Stimulated activated CD8-positive, alpha-beta memory T cell treated with anti-CD3 and anti-CD28 coated beads, Interleukin-15, amount 100 ng/mL, for 24 hours (primary cell): ENCODE data around the gene PIK3R3.
"Not testable (repeated sequence)": the region's sequence is repeated elsewhere in the genome, so short reads cannot be mapped to it uniquely, and the experiment has no call there.

Source experiments
- DNase-seq: peaks from one replicate; pipeline ENCODE4 v3.0.0-alpha.2; 2020; ENCODE audit warnings: low read depth

The PIK3R3 gene

DNA sequence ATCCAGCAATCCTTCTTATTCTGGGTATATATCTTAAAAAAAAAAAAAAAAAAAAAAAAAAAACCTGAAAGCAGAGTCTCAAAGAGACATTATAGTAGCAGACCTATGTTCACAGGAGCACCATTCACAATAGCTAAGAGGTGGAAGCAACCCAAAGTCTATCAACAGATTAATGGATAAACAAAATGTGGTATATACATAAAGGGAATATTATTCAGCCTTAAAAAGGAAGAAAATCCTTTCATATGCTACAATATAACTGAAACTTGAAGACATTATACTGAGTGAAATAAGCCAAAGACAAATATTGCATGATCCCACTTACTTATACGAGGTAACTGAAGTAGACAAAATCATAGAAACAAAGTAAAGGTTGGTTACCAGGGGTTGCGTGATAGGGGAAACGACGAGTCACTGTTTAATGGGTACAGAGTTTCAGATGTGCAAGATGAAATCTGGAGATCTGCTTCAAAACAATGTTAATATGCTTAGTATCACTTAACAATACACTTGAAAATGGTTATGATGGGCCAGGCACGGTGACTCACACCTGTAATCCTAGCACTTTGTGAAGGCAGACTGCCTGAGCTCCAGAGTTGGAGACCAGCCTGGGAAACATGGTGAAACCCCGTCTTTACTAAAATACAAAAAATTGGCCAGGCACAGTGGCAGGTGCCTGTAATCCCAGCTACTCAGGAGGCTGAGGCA is 29.5 kb downstream of the PIK3R3 start:
- DNase-seq = no peak

GRCh38 chr1:46099215-46099614 is 33.2 kb downstream of the PIK3R3 start:
- DNase-seq = no peak

DNA sequence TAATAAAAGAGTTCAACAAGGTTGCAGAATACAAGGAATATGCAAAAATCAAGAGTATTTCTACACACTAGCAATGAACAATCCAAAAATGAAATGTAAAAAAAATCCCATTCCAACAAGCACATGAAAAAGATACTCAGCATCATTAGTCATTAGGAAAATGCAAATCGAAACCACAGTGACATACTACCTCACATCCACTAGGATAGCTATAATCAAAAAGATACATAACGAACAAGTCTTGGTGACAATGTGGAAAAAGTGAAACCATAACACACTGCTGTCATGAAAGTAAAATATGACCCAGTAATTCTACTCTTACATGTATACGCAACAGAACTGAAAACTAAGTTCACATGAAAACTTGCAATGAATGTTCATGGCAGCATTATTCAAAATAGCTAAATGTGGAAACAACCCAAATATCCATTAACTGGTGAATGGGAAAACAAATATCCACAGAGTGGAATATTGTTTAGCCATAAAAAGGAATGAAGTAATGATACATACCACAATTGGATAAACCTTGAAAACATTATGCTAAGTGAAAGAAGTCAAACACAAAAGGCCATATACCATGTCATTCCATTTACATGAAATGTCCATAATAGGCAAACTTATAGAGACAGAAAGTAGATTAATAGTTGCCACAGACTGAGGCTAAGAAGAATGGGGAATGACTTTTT is 34.3 kb downstream of the PIK3R3 start:
- no peak for DNase-seq

GRCh38 chr1:46097149-46097472 is 35.3 kb downstream of the PIK3R3 start:
- no peak for DNase-seq

DNA sequence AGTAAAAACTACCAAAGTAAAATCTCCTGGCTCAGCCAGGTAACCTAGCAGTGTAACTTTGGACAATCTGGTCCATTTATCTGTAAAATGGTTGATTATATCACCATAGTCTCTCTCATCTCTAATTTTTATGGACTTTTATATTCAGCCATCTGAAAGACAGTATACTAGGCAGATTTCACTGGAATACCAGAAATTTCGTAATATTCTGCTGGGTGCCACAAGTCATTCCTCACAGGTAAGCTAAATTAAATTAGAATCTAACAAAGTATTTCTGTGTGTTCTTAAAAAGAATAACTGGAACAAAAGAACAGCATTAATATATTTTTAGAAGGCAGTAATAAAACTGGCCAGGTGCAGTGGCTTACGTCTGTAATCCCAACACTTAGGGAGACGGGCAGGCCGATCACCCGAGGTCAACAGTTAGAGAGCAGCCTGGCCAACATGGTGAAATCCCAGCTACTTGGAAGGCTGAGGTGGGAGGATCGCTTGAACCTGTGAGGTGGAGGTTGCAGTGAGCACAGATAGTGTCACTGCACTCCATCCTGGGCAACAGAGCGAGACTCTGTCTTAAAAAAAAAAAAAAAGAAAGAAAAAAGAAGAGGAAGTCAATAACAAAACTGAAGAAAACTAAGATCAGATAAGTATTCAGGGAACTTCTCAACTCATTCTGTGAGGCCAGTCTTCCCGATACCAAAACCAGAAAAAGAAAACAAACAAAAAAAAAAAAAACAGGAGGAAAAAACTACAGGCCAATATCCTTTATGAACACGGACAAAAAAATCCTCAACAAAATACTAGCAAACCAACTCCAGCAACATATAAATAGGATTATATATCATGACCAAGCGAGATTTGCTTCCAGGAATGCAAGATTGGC is 35.9 kb downstream of the PIK3R3 start:
- no peak for DNase-seq

GRCh38 chr1:46095110-46095509 is 37.3 kb downstream of the PIK3R3 start:
- DNase-seq = not testable (repeated sequence)

DNA sequence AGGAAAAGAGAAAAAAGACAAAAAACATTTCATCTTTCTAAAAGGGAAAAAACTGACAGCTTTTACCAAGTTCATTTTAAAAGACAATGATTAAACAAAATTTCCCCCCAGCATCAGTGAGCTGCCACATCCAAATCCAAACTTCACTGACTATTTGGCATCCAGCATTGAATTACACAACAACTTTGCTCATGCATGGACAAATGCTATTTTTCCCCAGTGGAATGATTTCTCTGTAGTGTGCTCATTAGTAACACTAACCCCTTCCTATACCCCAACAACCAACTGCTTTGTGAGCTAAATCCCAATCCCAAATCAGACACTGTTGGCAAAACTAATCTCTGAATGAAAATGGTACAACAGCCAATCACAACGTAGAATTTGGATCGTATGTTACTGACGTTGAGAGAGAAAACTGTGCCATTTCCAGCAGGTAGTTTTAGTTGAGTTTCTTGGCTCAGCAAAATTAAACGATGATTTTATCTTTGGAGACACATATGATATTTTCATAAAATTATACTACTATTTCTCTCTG is 37.9 kb downstream of the PIK3R3 start:
- no peak for DNase-seq

DNA sequence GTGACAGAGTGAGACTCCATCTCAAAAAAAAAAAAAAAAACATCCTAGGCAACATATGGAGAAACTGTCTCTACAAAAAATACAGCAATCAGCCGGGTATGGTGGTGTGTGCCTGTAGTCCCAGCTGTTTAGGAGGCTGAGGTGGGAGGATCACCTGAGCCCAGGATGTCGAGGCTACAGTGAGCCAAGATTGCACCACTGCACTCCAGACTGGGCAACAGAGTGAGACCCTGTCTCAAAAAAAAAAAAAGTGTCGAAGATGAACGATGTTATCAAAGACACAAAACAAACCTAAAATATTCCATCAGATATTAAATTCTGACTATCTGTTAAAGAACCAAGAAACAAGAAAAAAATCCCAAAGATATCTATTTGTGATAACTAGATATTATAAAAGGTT is 38.6 kb downstream of the PIK3R3 start:
- not testable (repeated sequence) for DNase-seq

GRCh38 chr1:46087891-46088290 is 44.5 kb downstream of the PIK3R3 start:
- DNase-seq = no peak

DNA sequence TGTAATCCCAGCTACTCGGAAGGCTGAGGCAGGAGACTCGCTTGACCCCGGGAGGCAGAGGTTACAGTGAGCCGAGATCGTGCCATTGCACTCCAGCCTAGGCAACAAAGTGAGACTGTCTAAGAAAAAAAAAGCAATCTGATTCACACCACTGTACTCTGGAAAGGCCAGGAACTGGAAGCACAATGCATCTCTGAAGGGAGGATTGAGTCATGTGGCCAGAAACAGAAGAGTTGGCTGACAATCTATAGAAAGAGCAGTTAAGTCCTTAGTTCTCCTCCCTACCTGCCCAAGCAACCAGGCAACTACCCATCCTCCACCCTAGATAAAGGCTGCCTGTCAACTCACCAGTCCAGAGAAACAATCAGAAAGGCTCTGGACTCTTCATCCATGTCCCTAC is 45.9 kb downstream of the PIK3R3 start:
- DNase-seq = no peak

DNA sequence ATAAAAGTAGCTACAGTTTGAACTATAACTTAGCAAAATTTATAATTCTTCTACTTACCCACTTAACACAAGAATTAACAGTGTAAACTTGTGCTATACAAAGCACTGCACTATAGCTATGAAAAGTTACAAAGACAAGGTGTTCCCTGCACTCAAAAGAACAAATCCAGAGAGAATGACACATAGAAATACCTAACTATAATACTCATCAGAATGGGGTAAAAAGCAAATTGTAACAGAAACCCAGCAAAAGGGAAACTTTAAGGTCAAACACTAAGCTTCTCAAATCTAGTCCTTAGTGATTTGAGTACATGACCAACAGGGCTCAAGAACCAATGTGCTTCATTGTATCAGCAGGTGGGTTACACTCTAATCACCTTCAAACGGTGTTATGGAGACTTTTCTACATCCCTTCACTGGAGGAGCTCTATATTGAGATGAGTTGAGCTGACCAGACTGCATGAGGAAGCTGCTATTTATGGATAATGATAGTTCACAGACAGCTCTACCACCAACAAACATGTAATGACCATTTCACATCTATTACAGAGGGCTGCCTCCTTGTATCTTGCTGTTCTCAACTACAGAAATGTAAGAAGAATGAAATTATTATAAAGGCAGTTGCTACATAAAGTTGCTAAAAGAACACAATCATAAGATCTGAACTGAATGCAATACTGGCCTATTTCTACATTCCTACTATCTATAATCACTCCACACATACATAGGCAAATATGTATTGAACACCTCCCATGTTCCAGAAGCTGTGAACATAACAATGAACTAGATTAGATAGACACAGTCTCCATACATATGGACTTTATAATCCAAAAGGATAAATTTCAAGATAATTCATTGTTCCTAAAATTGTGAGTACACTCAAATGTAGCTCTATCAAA is 47.6 kb downstream of the PIK3R3 start:
- DNase-seq = no peak

GRCh38 chr1:46083579-46083978 is 48.9 kb downstream of the PIK3R3 start:
- DNase-seq = no peak

DNA sequence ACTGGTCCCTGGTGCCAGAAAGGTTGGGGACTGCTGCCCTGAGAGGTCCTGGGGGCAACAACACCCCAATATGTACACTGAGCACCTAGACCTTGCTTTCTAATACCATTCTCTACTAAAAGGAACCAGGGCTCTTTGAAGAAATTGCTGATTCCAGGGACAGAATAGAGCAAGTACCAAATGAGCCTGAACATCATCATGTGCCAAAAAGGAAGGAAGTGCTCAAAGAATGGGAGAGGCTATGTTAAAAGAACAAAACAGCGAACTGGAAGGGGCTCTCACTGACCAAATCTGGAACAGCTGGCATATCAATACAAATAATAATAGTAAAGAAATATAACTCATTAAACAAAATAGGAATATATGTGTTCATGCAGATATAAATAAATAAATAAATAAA is 50.8 kb downstream of the PIK3R3 start:
- no peak for DNase-seq

GRCh38 chr1:46081206-46081605 is 51.2 kb downstream of the PIK3R3 start:
- no peak for DNase-seq

DNA sequence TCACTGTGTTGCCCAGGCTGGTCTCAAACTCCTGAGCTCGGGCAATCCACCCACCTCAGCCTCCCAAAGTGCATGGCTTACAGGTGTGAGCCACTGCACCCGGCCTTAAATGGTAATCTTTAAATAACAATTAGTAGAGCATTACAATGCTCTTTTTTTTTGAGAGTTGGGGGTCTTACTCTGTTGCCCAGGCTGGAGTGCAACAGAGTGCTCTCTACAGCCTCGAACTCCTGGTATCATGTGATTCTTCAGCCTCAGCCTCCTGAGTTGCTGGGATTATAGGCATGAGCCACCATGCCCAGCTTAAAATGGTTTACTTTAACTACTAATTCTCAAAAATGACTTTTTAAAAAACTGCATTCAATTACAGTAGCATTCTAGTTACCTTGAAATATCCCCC is 52.2 kb downstream of the PIK3R3 start:
- DNase-seq = no peak

DNA sequence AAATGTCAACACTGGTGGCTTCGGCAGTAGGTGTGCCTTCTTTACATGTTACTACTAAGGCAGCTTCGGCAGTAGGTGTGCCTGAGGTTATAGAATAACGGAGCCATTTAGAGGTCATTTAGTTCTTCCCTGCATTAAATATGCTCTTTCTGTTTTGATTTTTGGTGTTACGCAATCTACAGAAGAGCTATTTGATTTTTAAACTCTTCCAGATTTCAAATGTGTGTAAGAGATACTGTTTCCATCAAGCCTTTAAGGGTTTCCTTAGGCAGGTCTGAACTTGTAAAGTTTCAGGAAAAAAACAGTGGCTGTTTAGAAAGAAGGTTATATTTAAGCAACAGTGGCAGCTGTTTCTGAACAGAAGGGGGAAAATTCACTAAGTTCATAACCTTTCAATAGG is 54.8 kb downstream of the PIK3R3 start:
- DNase-seq = no peak

GRCh38 chr1:46076343-46076742 is 56.1 kb downstream of the PIK3R3 start:
- no peak for DNase-seq

DNA sequence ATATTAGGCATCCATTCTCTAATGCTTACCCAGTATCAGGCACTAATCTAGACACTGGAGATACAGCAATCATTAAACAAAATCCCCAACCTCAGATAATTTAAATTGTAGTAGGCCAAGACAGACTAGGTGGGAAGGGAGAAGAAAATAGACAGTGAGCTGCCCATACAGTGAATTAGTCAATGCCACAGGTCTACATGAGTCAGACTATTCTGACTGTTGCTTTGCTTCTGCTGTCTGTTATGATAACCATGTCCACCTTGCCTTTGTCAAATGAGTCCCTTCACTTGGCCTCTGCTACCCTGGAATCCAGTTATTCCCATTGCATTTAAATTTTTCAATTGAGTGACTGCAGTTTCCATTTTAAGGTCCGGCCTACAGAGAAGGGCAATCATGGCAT is 59.5 kb downstream of the PIK3R3 start:
- no peak for DNase-seq

- DNase-seq = no peak
Observed at GRCh38 chr1:46070164-46070814, 62.1 kb downstream of the PIK3R3 start.

DNA sequence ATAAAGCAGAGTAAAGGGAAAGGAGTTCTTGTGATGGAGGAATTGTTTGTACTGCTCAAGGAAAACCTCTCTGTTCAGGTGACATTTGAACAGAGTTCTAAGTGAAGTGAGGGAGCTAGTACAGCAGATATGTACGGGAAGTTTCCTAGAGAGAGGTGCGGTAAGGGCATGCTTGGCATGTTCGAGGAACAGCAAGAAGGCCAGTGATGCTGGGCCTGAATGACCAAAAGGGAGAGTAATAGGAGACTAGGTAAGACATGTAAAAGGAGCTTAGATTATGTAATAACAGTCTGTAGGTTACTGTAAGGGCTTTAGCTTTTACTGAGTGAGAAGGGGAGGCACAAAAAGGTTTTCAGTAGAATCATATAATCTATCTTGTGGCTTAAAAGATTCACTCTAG is 63.9 kb downstream of the PIK3R3 start:
- no peak for DNase-seq

- no peak for DNase-seq
Observed at GRCh38 chr1:46067652-46068051, 64.8 kb downstream of the PIK3R3 start.
